Right lobe of liver (tissue), 6 donors: ENCODE data around the gene UBE2N. TPM values are rescaled to one million over a fixed set of nuclear protein-coding genes. Genes with fewer than 3 reads are reported as not detected.

ENCODE experiments used
- ATAC-seq, 4 donors: fragments of 200-7000 bp; cut with Tn5 transposase; one replicate each; pipeline ENCODE4 v1.9.1; 2020; ENCODE audit warnings: mild to moderate bottlenecking in 4 of 4, moderate library complexity in 4 of 4
- DNase-seq, 3 donors: peaks; one replicate each; pipeline ENCODE4 v3.0.0-alpha.2; 2020
- H3K27ac ChIP-seq, 3 donors: fragments of 200-600 bp; one replicate each; pipeline ENCODE4 v1.8.0; 2022
- H3K27me3 ChIP-seq, 2 donors: fragments of 200-600 bp; one replicate each; pipeline ENCODE4 v1.8.0; 2022
- H3K36me3 ChIP-seq, 4 donors: fragments of 200-600 bp; sonication (generic) in 1 of 4; one replicate each; pipeline versions ENCODE4 v1.5.1 to v1.8.0; 2017 to 2022; ENCODE audit warnings: control low read depth in 1 of 4
- H3K4me1 ChIP-seq, 4 donors: fragments of 200-600 bp; sonication (generic) in 1 of 4; one replicate each; pipeline versions ENCODE4 v1.5.1 to v1.8.0; 2017 to 2022; ENCODE audit warnings: control low read depth in 1 of 4
- H3K4me3 ChIP-seq, 3 donors: fragments of 200-600 bp; one replicate each; pipeline ENCODE4 v1.8.0; 2022
- H3K9me3 ChIP-seq, 4 donors: fragments of 200-600 bp; sonication (generic) in 1 of 4; one replicate each; pipeline versions ENCODE4 v1.5.1 to v1.8.0; 2017 to 2022; ENCODE audit warnings: control low read depth in 1 of 4
- POLR2A ChIP-seq: fragments of 450-650 bp; IDR thresholded peaks from one replicate; pipeline ENCODE4 v1.6.1; 2017; ENCODE audit warnings: antibody characterized with exemption, mild to moderate bottlenecking
- WGBS: methylation state at CpG from one replicate; pipeline ENCODE4 v1.1.6; 2018; ENCODE audit warnings: low coverage, low lambda C conversion rate; ENCODE audit not compliant: insufficient coverage; ENCODE audit errors: missing lambda C conversion rate; 5-methylcytosine and 5-hydroxymethylcytosine counted together
- intact Hi-C, 2 donors: fragments of 100-400 bp; cut with DNase I; formaldehyde crosslinking; loops; one replicate each; pipeline versions ENCODE4 v1.11.2 to v1.14.1; 2022
- total RNA-seq, 6 experiments: library from RNA; depleted of rRNA in 2 of 6; stranded (reverse); fragments of >200 nt in 2 of 6; fragmentation: NEBNext Ultra II Directional in 3 of 6; extraction: Animal tissue kit (Norgen Biotek cat#: 25700) in 3 of 6; gene quantifications; one replicate each; pipeline versions ENCODE4 v1.1.0 to v1.2.4, GENCODE V29; 2016 to 2023
- TF ChIP-seq, protein P1 (sequence below), 4 donors: fragments of 200-600 bp in 3 of 4; fragments of 450-650 bp in 1 of 4; IDR thresholded peaks; one replicate each; pipeline versions ENCODE4 v1.5.1 to v1.8.0; 2016 to 2022; ENCODE audit warnings: antibody characterized with exemption in 4 of 4, mild to moderate bottlenecking in 2 of 4
- donor health status: DM: no; HTN: yes; CAD: no.
- donor health status: DM: no; HTN: no; CAD: no.
- donor health status: DM: no; HTN: no; CAD: no.
- donor health status: DM: no; HTN: yes; CAD: no.
- donor health status: DM: no; HTN: yes; CAD: no.

The UBE2N gene
- total RNA-seq, 6 experiments from 2014 or later, result 22.0 to 36.2 (median 28.6) TPM

DNA sequence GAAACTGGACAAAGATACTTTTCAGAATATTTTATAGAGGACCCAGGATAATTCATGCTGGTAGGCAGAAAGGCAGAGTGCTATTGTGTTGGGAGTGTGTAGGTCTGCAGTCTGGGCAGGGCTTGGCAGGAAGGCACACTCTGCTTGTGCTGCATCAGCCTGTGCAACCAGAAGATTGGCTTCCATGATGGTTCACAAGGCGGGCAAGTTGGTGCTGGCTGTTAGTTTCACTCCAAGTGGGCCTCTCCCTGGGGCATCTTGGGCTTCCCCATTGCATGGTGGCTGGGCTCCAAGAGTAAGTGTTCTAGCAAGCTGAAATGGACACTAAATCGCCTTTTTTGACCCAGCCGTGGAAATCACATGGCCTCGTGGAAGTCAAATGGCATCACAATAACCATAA lies 1.8 kb upstream of the UBE2N start:
- WGBS, result no CpG with 5 or more reads among the region's 4 CpGs
- no peaks in the 10 kb centered on the region for H3K9me3 ChIP-seq
- no peaks in the 10 kb centered on the region for H3K27me3 ChIP-seq
- peaks cover 0 to 13% (median 6%) of the 10 kb centered on the region in 4 donors for H3K4me1 ChIP-seq
- TF ChIP-seq POLR2A, result no peak
- TF ChIP-seq, protein P1, sequence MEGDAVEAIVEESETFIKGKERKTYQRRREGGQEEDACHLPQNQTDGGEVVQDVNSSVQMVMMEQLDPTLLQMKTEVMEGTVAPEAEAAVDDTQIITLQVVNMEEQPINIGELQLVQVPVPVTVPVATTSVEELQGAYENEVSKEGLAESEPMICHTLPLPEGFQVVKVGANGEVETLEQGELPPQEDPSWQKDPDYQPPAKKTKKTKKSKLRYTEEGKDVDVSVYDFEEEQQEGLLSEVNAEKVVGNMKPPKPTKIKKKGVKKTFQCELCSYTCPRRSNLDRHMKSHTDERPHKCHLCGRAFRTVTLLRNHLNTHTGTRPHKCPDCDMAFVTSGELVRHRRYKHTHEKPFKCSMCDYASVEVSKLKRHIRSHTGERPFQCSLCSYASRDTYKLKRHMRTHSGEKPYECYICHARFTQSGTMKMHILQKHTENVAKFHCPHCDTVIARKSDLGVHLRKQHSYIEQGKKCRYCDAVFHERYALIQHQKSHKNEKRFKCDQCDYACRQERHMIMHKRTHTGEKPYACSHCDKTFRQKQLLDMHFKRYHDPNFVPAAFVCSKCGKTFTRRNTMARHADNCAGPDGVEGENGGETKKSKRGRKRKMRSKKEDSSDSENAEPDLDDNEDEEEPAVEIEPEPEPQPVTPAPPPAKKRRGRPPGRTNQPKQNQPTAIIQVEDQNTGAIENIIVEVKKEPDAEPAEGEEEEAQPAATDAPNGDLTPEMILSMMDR (IDR thresholded peaks at IDR 0.05), result no peak
- no peaks in the 10 kb centered on the region for H3K36me3 ChIP-seq
- DNase-seq, result no peak
- intact Hi-C loops, result no loop called here
- ATAC-seq, result no peak
- no peak overlapping the region for H3K4me3 ChIP-seq
- no peak overlapping the region for H3K27ac ChIP-seq

DNA sequence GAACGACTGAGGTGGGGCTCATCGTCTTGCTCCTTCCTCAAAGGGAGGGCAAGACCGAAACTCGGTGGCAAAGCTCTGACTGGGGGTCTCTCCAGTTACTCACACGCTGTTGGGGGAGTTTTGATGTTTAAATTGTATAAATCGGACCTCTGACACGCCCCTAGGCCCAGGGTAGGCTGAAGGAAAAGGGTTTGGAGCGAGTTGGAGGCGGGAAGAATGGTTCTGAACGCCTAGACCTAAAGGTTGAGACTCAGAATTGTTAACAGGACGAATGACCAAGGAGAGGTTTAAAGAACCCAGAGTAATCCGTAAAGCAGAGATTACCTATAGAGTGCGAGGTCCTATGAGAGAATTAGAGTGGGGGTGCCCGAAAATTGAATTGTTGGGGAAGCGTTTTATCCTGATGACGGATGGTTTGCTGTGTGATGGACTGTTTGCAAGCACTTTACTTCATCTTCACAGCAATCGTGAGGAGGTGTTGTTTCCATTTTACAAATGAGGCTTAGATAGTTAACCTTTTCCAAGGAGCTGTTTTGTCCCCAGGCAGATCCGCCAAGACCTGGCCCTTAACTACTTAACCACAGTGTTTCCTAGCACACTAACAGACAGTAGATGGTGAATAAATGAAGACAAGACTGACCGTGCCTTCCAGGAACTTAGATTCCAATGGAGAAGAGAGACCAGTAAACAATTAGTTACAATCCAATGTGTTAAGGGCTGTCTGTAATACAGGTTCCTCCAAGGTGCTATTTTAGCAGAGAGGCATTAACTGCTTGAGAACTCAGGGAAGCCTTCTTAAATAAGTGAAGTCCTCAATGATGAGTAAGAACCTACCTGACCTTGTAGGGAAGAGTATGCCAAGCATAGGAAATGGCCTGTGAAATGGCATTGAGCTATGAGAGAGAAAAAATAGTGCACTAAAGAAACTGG lies 929 bp upstream of the UBE2N start:
- Histone ChIP-seq H3K4me1 (peaks cover 0 to 13% (median 6%) of the 10 kb centered on the region in 4 donors), H3K27me3 (no peaks in the 10 kb centered on the region), H3K9me3 (no peaks in the 10 kb centered on the region), H3K4me3 (peak overlapping the region; percentile 93 to 97 (median 93)), H3K36me3 (no peaks in the 10 kb centered on the region), H3K27ac (peak overlapping the region; percentile 66 to 87 (median 77))
- ATAC-seq (peak in 2 of 4 donors; percentile 1), DNase-seq (no peak)
- intact Hi-C loops, result no loop called here
- WGBS, result 10% methylated on average over 19 of the region's 19 CpGs
- TF ChIP-seq POLR2A, result no peak

DNA sequence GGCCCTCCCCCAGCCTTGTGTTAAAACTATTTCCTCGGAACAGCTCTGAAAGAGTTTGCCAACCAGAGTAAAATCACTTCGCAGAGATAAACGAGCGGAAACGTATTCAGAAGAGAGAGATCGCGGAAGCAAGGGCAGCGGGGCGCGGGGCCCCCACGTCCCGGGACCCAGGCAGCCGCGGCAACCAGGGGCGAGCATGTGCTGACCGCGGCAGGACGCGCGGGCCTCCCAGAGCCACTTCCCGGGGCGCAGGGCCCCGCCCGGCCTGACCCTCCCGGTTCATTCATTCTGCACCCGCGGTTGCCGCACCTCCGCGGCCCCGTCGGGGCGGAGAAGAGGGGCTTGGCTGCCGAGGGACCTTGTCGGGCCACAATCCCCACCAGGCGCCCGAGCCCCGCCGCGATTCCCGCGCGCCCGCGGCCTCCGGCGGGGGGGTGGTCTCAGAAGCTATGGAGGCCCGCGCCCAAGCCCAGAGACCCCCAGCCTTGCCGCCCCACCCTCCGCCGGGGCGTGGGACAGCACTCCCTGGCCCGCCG lies 598 bp downstream of the UBE2N start:
- DNase-seq (peak; percentile 51 to 64 (median 56)), ATAC-seq (peak; percentile 1 to 25 (median 16))
- intact Hi-C loops, result no loop called here
- TF ChIP-seq POLR2A, result no peak
- H3K36me3 ChIP-seq, result no peaks in the 10 kb centered on the region
- 0% methylated on average over 12 of the region's 55 CpGs for WGBS
- H3K4me3 ChIP-seq, result peak overlapping the region; percentile 93 to 97 (median 93)
- H3K9me3 ChIP-seq, result no peaks in the 10 kb centered on the region
- H3K4me1 ChIP-seq, result peaks cover 0 to 13% (median 6%) of the 10 kb centered on the region in 4 donors
- H3K27me3 ChIP-seq, result no peaks in the 10 kb centered on the region
- peak overlapping the region; percentile 66 to 87 (median 77) for H3K27ac ChIP-seq

DNA sequence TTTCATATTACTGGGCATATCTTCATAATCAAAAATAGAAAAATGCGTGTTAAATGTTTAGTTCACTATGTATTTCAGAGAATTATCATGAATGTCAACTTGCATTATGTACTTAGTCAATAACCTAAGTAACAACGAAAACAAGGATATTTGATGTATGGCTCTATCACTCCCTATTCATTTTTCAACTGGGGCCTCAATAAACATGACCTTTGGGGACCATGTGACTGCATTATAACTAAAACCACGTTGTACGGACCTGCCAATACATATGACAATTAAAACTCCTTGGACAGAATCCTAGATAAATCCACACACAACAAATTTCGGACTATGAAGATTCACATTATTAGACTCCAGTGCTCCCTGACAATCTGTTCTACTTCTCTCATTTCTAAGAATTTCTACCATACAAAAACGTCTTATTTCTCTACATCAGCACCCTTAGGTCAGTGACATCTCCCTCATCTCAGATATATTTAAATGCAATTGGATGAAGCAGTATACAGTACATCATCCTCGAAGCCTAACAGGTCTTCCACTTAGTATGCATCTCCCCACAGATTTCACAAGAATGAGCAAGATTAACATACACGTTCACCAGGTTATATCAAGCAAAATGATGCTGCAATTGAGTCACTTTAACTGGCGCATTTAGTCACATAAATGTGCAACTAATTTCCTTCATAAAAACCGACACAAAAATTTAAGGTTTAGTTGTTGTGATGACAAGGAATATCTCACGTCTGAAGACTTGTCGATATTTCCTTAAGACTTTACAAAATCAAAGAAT lies 1.5 kb downstream of the UBE2N start:
- no peaks in the 10 kb centered on the region for H3K27me3 ChIP-seq
- ATAC-seq (no peak), DNase-seq (no peak)
- no peaks in the 10 kb centered on the region for H3K36me3 ChIP-seq
- WGBS, result 17% methylated on average over 12 of the region's 12 CpGs
- TF ChIP-seq, protein P1 (IDR thresholded peaks at IDR 0.05), result no peak
- no peak for TF ChIP-seq POLR2A
- H3K27ac ChIP-seq, result peak overlapping the region in 1 of 3 donors; percentile 77
- H3K9me3 ChIP-seq, result no peaks in the 10 kb centered on the region
- intact Hi-C loops, result no loop called here
- H3K4me1 ChIP-seq, result peaks cover 0 to 13% (median 6%) of the 10 kb centered on the region in 4 donors
- H3K4me3 ChIP-seq, result peak overlapping the region; percentile 93 to 97 (median 93)

DNA sequence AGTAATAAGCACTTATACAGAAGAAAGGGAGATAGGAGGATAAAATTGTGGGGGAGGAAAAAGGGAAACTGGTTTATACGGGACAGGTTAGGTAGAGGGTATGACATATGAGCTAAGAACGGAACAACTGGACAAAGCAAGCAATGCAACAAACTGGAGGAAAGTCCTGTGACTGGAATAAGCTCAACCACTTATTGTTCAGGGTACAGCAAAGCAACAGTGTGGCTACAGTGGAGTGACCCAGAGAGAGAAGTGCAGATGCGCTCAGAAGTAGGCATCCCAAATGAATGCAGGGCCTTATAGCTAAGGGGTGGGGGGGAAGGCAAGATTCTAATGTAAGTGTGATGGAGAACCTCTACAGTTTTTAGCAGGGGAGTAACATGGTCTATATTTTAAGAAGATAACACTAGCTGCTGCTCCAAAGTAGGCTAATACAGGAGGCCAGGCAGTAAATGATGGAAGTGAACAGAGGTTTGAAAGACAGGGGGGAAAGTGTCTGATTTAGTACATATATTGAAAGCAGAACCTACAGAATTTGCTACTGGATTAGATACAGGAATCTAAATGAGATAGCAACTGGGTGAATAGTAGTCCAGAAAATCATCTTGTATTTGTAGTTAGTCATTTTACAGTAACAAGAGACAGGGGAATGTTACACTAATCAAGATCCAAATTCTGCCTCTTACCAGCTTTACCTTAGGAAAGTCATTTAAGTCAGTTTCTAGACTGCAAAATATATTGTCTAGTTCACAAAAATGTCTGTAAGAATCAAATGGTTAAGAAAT lies 3.3 kb downstream of the UBE2N start:
- Histone ChIP-seq H3K9me3 (no peaks in the 10 kb centered on the region), H3K27me3 (no peaks in the 10 kb centered on the region), H3K36me3 (no peaks in the 10 kb centered on the region), H3K4me3 (no peak overlapping the region), H3K27ac (no peak overlapping the region), H3K4me1 (peaks cover 0 to 13% (median 6%) of the 10 kb centered on the region in 4 donors)
- no peak for TF ChIP-seq POLR2A
- TF ChIP-seq, protein P1 (IDR thresholded peaks at IDR 0.05), result no peak
- WGBS, result 49% methylated on average over 3 of the region's 3 CpGs
- no peak for ATAC-seq
- no peak for DNase-seq
- intact Hi-C loops, result no loop called here
